ENCODE data around the gene SULT1C4. TPM values are rescaled to one million over a fixed set of nuclear protein-coding genes. Genes with fewer than 3 reads are reported as not detected.

SULT1C4 gene
- total RNA-seq, 1 donor, result 0.43 TPM

DNA sequence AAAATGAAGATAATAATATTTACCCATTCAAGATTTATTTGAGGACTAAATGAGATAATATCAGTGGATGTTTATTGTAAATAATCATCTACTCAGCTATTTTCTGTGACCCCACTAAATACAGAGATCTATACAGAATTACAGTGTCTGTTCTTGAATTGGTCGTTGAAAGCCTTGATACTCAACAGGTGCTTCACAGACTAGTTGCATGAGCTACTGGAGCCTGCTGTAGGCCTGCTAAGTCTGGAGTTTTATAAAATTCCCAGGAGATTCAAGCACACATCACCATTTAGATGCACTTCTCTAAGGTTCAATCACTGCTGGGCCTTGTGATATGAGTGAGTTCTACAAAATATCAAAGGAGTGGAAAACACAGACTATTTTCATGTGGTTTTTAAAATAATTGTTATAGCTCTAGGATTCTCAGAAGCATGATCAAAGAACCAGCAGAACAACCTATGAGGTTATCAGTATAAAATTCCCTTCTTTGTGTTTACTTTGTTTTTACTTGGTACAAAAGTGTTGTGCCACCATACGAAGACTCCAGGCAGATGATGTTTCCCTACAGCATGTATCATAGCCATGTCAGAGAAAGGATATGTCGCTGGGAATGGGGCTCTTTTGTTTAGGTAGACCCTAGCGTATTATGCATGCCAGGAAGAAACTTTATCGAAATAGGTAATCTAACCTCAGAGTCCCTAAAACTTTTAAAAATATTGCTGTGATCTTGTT, 7.1 kb downstream of the SULT1C4 start:
- no peak for DNase-seq (ENCODE audit: low read depth)
- TF ChIP-seq, protein P1, sequence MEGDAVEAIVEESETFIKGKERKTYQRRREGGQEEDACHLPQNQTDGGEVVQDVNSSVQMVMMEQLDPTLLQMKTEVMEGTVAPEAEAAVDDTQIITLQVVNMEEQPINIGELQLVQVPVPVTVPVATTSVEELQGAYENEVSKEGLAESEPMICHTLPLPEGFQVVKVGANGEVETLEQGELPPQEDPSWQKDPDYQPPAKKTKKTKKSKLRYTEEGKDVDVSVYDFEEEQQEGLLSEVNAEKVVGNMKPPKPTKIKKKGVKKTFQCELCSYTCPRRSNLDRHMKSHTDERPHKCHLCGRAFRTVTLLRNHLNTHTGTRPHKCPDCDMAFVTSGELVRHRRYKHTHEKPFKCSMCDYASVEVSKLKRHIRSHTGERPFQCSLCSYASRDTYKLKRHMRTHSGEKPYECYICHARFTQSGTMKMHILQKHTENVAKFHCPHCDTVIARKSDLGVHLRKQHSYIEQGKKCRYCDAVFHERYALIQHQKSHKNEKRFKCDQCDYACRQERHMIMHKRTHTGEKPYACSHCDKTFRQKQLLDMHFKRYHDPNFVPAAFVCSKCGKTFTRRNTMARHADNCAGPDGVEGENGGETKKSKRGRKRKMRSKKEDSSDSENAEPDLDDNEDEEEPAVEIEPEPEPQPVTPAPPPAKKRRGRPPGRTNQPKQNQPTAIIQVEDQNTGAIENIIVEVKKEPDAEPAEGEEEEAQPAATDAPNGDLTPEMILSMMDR (IDR thresholded peaks at IDR 0.05; ENCODE audit: insufficient read depth, low read depth, low read length), result no peak

DNA sequence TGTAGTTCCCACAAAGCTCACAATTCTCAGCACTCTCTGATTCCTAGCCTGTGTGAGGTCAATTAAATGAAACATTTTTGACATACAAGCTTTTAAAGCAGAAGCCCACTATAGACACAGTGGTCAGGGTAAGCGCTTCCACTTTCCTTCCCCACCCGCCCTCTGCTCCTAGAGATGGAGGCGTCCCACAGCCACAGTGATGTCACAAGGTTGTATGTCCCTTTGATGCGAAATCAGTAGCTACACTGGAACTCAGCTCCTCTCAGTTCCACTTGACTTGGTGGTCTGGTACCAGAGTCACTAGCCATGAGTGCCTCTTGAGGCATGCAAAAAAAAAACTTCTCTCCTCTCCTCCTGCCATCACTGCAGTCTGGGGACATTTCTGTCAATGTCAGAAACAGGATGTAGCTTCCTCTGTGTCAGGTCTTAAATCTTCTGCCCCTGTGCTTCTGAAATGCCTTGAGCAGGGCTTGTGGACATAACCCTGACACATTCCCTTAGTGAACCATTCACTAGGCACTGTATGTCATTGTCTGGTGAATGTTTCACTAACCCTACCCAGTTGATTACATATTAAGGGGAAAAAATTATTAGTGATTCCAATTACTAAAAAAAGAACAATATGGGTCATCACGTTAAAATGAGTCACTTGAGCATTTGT, 7.8 kb downstream of the SULT1C4 start:
- H3K4me3 ChIP-seq (ENCODE audit: low read depth, low read length), result no peak overlapping the region
- DNase-seq (ENCODE audit: low read depth), result no peak
- TF ChIP-seq, protein P1 (IDR thresholded peaks at IDR 0.05; ENCODE audit: insufficient read depth, low read depth, low read length), result no peak

More for the DNA sequence above, 7.1 kb downstream of the SULT1C4 start:
- no peak overlapping the region for H3K4me3 ChIP-seq (ENCODE audit: low read depth, low read length)

DNA sequence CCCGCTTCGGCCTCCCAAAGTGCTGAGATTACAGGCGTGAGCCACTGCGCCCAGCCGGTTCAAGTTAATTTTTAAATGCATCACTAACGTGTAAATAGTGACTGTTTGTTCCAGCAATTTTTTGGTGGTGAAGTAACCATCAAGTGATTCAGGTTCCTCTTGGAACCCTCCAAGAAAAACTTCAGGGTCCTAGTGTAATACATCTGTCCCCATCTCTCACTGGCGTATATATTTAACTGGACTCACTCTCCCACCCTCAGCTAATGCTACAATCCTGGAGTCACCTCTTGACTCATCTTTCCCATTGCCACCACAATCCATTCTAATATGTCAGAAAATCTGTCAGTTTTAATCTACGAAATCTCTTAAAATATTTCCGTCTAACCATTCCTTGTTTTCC, 10.3 kb downstream of the SULT1C4 start:
- DNase-seq (ENCODE audit: low read depth), result no peak
- TF ChIP-seq, protein P1 (IDR thresholded peaks at IDR 0.05; ENCODE audit: insufficient read depth, low read depth, low read length), result no peak
- no peak overlapping the region for H3K4me3 ChIP-seq (ENCODE audit: low read depth, low read length)

DNA sequence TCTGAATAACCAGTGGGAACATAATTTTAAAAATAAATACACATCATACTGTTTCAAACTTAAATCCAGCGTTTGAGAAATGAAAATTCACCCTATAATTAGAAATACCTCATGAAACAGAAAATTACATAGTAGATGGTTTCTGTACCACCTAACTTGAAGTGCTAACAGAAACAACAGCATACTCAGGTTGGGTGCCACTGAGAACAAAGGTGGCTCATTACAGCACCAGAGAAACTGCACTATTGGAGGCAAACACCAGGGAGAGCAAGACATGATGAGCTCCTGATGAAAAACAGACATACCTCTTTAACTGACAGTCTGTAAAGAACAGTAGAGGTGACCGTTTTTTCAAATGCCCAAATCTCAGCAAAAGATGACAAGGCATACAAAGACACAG, 12.6 kb downstream of the SULT1C4 start:
- no peak overlapping the region for H3K4me3 ChIP-seq (ENCODE audit: low read depth, low read length)
- no peak for DNase-seq (ENCODE audit: low read depth)
- TF ChIP-seq, protein P1 (IDR thresholded peaks at IDR 0.05; ENCODE audit: insufficient read depth, low read depth, low read length), result no peak

DNA sequence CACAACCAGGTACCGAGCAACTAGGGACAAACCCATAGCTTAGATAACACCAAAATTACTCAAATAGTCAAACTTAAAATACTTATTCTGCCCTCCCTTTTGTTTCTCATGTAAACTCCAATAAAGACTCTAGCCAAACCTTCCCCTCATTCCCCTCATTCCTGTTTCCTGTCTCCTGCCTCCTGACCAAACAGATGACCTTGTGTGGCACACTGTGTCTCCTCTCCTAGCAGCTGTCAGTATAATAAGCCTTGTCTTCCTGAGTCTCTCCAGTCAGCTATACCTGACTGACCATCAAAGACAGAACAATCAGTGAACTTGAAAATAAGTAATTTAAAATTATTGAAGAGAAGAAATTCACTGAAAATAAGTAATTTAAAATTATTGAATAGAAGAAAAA, 14.3 kb downstream of the SULT1C4 start:
- TF ChIP-seq, protein P1 (IDR thresholded peaks at IDR 0.05; ENCODE audit: insufficient read depth, low read depth, low read length), result no peak
- H3K4me3 ChIP-seq (ENCODE audit: low read depth, low read length), result no peak overlapping the region
- no peak for DNase-seq (ENCODE audit: low read depth)

DNA sequence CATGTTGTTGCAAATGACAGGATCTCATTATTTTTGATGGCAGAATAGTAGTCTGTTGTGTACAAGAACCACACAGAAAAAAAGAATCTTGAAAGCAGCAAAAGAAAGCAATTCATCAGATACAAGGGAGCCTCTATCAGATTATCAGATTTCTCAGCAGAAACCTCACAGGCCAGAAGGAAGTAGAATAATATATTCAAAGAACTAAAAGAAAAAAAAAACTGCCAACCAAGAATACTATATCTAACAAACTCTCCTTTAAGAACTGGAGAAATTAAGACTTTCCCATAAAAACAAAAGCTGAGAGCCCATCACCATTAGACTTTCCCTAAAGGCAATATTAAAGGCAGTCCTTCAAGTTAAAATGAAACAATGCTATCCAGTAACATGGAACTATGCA, 15.4 kb downstream of the SULT1C4 start:
- H3K4me3 ChIP-seq (ENCODE audit: low read depth, low read length), result no peak overlapping the region
- DNase-seq (ENCODE audit: low read depth), result no peak
- TF ChIP-seq, protein P1 (IDR thresholded peaks at IDR 0.05; ENCODE audit: insufficient read depth, low read depth, low read length), result no peak

Data from fibroblast of villous mesenchyme (primary cell).